WI38 (cell line): Measurements from ENCODE around the gene MIGA1.

ENCODE experiments used
- H3K4me3 ChIP-seq: 2 replicates; pipeline ENCODE4 v1.5.1; 2011; ENCODE audit warnings: low read depth, mild to moderate bottlenecking, control low read depth, low read length
- CTCF ChIP-seq: IDR thresholded peaks from 2 replicates; pipeline ENCODE4 v1.5.1; 2012; ENCODE audit warnings: low read depth, mild to moderate bottlenecking, control low read depth, low read length

Gene MIGA1

DNA sequence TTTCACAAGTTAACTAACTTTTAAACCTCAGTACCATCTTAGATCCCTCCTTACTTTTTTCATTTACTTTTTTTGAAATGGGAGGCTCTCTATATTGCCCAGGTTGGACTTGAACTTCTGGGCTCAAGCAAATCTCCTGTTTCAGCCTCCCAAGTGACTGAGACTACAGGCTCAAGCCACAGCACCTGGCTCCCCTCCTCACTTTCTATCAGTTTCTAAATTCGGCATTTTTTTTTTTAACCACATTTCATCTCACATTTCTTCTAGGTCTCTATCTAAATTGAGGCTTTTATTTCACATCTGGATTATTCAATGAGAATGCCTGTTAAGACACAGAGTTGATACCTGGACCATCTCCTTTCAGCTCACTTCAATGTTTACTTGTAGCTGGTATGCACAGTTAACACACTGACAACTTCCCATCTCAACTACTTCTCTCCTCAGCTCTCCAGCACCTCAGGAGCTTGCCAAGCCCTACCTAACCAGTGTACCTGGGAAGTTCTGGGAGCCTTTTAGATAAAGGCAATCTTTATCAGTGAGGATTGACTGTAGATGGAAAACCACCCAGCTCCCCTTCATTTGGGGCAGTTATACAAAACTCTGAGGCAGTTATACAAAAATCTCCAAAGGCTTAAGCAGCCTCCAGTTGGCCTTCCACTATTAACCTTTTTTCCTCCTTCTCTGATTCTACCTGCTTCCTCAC is 23.2 kb upstream of the MIGA1 start:
- no peak for TF ChIP-seq CTCF
- no peak overlapping the region for H3K4me3 ChIP-seq

- no peak for TF ChIP-seq CTCF
- peak overlapping the region; percentile 20 for H3K4me3 ChIP-seq
Measured at GRCh38 chr1:77757066-77757584, 22.3 kb upstream of the MIGA1 start.

DNA sequence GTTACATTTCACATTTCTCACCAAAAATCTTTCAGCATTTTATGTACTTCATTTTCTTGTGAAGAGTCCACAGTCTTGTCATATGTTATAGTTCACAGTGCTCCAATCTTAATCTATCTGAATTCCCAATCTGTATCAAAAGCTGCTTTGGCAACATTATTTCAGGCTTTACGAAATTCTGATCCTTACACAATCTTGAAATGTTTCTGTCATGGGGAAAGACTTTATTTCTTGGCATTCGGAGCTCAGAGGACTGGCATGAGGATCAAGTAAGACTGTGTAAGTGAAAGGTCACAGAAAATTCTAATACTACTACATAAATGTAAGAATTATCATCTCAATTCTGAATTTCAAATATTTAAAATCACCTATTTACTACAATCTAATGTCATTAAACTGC is 21.8 kb upstream of the MIGA1 start:
- no peak for TF ChIP-seq CTCF
- peak overlapping the region; percentile 20 for H3K4me3 ChIP-seq

DNA sequence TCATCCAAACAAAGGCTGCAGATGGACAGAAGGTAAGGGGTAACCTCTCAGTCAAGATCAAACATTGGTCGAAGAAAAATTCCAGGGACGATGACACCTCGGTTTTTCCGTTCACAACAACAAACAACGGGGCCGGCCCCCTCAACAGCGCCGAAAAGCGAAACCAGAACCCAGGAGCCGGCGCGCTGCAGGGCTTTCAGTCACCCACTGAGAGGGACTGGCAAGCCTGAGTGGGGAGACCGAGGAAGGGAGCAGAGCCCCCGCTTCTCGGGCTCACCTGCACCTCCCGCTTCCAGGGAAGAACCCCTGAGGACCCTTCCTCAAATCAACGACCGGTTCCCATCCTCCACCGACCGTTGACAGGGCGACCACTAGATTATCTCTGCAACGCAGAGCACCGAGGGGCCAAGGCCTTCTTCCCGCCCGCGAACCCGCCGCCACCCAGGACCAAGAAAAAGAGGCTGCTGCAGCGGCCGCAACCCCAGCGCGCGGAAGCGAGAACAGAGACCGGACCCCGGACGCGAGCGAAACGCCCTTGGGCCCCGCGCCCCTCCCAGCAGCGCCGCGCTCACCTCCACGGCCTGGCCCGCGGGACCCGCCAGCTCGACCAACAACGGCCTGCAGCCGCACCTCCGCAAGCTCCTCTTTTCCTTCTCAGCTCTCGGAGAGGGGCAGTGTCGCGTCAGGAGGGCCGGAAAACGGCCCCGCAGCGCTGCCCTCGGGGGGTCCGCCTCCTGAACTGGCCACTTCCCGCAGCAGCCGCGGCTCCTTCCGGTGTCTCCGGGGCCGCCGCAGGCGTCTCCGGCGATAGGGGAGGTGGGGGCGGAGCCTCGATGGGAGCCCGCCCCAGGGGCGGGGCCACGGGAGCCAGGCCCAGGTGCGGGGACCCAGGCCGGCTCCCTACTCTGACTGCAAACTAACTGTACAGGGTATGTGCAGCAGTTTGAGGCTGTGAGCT is 20.1 kb upstream of the MIGA1 start, which contains the start of gene USP33:
Gene USP33, minus strand, starts transcription at position 782 of the 958 bp plus-strand sequence. CDS start 18,155 bp downstream, outside the sequence.
- H3K4me3 ChIP-seq: peak within 1 kb of the TSS; percentile 68
- no peak for TF ChIP-seq CTCF

DNA sequence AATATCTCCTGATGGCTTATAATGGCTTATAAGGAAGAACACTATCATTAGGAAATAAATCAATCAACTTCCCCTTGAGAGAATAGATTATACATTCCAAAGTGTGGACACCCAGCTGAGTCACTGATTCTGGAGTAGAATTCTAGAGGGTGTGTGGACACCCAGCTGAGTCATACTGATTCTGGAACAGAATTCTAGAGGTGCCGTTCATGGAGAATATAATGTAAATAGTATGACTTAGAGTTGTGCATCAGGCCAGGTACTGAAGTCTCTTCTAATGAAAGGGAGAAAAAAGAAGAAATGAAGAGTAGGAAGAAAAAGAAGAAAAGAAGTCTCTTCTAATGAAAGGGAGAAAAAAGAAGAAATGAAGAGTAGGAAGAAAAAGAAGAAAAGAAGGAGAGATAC is 17.4 kb upstream of the MIGA1 start:
- H3K4me3 ChIP-seq: no peak overlapping the region
- no peak for TF ChIP-seq CTCF

DNA sequence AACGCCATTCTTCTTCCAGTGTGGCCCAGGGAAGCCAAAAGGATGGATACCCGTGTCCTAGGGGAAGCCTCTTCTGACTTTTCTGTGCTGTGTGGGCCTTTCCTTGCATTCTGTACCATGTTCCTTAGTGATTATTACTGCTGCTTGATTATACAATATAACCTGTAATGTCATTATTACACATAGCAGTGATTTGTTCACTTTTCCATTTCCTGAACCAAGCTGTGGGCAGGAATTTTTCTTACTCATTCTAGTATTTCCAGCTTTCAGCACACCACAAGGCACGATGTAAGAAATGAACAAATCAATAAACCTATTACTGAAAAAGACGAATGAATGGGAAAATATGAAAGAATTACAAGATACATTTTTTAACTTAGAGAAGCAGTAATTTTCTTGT is 11.4 kb upstream of the MIGA1 start:
- no peak for TF ChIP-seq CTCF
- no peak overlapping the region for H3K4me3 ChIP-seq
